GM13977 (cell line): Measurements from ENCODE around the gene MLN.

Source experiments
- DNase-seq: peaks from one replicate; pipeline ENCODE4 v3.0.0; 2012; ENCODE audit warnings: low spot score
- in situ Hi-C: fragments of 300-500 bp; cut with MboI; formaldehyde crosslinking; loops from one replicate; pipeline ENCODE4 v1.12.0; 2022; ENCODE audit warnings: low sequenced_read_pairs, low pct_unique_long_range_greater_than_20kb, mixed read lengths, inconsistent platforms; ENCODE audit not compliant: unreplicated experiment
- TF ChIP-seq, protein P1 (sequence below): IDR thresholded peaks from 2 replicates; pipeline ENCODE4 v1.5.1; 2012; ENCODE audit warnings: mild to moderate bottlenecking, control low read depth; ENCODE audit not compliant: insufficient read depth; ENCODE audit errors: extremely low read depth, missing control alignments

Gene MLN

DNA sequence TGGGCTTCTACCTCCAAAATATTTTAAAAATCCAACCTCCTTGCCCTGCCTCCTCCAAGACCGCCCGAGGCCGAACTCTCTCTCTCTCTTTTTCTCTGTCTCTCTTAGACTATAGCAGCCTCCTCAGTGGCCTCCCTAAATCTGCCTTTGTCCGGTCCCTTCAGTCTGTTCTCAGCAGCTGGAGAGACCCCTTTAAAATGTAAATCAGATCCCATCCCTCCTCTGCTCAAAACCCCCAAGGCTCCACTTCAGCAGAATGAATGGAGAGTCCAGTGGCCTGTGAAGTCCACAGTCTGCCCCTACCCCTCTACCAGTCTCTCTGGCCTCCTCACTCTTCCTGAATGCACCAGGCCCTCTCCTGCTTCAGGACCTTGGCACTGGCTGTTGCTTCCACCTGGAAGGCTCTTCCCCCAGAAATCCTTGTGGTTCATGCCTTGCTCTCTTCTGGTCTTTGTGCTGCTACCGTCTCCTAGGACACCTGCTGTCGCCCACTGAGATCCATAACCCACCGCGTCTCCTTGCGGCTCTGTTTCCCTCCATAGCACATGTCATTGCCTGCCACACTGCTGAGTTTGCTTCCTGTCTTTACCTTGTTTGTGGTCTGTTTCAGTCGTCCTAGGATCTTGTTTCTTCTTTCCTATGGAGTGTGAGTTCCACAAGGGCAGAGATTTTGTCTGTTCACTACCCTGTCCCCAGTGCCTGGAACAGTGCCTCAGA lies 6.0 kb downstream of the MLN start:
- in situ Hi-C loops, result loop anchor here (25.0 kb wide), 1 partner anchor 240 kb away; no protein-coding TSS in a partner anchor
- TF ChIP-seq, protein P1, sequence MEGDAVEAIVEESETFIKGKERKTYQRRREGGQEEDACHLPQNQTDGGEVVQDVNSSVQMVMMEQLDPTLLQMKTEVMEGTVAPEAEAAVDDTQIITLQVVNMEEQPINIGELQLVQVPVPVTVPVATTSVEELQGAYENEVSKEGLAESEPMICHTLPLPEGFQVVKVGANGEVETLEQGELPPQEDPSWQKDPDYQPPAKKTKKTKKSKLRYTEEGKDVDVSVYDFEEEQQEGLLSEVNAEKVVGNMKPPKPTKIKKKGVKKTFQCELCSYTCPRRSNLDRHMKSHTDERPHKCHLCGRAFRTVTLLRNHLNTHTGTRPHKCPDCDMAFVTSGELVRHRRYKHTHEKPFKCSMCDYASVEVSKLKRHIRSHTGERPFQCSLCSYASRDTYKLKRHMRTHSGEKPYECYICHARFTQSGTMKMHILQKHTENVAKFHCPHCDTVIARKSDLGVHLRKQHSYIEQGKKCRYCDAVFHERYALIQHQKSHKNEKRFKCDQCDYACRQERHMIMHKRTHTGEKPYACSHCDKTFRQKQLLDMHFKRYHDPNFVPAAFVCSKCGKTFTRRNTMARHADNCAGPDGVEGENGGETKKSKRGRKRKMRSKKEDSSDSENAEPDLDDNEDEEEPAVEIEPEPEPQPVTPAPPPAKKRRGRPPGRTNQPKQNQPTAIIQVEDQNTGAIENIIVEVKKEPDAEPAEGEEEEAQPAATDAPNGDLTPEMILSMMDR, result no peak
- no peak for DNase-seq

DNA sequence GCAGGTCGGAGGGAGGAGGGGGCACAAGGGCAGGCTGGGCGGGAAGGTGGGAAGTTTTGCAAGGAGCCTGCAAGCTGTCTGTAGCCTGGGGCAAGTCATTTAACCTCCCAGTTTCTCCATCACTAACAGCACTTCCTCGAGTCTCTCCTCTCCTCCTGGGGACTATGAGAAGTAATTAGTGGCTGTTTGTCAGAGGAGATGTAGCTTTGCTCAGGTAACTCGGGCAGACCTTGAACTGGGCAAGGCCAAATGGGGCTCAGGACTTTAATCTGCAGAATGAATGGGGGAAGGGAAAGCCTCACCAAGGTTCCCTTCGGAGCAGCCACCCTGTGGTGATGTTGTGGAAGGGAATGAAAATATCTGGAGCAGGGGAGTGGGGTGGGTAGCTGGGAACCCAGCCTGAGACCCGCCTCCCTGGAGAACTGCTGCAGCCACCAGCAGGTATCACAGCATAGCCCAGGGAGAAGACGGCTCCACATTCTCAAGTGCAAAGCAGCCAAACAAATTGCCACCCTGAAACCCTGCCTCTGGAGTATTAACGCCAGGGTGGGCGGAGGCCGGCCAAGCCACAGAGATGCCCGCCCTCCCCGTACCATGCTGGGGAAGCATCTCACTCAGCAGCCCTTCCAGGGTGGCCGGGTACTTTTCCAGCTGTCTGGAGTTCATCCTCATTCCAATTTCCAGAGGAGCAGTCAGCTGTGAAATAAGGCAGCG lies 8.7 kb downstream of the MLN start:
- DNase-seq, result no peak
- TF ChIP-seq, protein P1, result no peak
- in situ Hi-C loops, result loop anchor here (25.0 kb wide), 1 partner anchor 242 kb away; no protein-coding TSS in a partner anchor

DNA sequence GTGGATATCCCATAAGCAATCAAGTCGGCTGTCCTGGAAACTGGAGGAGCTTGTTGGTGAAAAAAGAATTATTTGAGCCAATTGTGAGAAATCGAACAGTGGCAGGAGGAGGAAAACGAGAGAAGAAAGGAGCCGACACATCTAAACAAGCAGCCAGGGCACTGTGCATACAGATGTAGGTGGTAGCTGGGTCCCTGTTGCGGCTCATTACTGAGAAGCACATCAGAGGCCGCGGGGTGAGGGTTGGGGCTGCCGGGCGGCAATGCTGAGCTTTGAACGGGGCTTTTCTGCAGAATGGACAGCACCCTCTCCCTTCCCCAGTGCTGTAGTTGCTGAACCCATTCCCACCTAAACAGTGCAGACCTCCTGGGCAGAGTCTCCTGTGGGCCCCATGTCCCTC lies 10.8 kb downstream of the MLN start:
- TF ChIP-seq, protein P1, result no peak
- no peak for DNase-seq
- in situ Hi-C loops, result loop anchor here (25.0 kb wide), 1 partner anchor 244 kb away; no protein-coding TSS in a partner anchor

DNA sequence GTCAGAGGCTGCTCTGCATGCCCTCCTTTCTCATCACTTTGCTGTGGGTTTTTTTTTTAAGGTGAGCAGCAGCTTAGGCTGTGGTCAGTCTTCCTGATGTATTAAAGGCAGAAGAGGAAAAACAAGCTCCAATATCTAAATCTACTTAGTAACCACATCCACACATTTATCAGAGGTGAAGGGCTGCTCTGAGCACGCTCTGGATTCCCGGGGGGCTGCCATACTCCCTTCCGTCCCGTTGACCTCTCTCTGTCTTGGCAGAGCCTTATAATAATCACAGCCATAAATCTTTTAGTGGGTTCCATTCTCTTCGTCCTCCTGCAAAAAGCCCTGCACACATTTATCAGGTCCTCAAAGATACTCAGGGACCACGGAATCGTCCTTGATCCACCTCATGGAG lies 12.2 kb downstream of the MLN start:
- DNase-seq, result no peak
- in situ Hi-C loops, result loop anchor here (25.0 kb wide), 1 partner anchor 246 kb away; no protein-coding TSS in a partner anchor
- TF ChIP-seq, protein P1, result no peak

DNA sequence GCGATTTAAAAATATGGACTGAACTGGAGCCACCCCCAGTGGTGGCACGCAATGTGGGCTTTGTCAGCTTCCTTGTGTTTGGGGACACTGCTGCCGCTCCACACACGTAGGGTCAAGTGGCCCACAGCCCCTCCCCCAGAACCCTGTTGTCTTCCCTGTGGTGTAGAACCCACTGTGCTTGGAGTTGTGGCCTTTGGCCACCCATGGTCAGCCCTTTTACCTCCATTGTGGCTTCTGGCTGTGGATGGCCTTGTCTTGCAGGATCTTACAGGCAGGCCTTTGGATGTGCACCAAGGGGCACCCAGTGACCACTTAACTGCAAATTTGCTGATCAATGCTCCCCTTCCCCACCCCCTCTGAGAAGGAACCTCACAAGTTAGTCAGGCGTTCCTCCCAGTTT lies 12.9 kb downstream of the MLN start:
- in situ Hi-C loops, result loop anchor here (25.0 kb wide), 1 partner anchor 246 kb away; no protein-coding TSS in a partner anchor
- DNase-seq, result no peak
- TF ChIP-seq, protein P1, result no peak

DNA sequence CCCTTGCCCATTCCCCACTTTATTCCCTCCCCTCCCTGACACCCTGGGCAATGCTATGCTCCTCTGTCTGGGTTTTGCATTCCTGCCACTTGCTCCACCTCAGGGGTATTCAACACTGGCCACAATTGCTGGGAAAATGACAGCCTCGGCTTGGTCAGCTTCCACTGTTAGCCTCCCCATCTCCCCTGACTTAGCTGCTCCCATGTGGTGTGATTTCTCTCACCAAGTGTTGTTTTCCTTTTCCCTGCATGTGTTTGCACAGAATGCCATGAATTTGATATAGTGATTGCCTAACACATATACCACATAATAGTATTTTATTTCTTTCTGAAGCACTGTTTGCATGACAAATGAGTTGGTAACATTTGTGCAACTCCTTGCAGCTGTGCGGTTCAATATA lies 13.4 kb downstream of the MLN start:
- no peak for DNase-seq
- in situ Hi-C loops, result loop anchor here (25.0 kb wide), 1 partner anchor 247 kb away; no protein-coding TSS in a partner anchor
- TF ChIP-seq, protein P1, result no peak
